IPS DF 19.7 (cell line): ENCODE measurements around the gene NSG1.
A peak's percentile ranks its signal among the peaks of the same experiment; 100 is the strongest.

ENCODE experiments used
- DNase-seq: peaks from one replicate; pipeline ENCODE4 v3.0.0-alpha.2; 2013; ENCODE audit warnings: low read depth, low spot score

Gene NSG1

DNA sequence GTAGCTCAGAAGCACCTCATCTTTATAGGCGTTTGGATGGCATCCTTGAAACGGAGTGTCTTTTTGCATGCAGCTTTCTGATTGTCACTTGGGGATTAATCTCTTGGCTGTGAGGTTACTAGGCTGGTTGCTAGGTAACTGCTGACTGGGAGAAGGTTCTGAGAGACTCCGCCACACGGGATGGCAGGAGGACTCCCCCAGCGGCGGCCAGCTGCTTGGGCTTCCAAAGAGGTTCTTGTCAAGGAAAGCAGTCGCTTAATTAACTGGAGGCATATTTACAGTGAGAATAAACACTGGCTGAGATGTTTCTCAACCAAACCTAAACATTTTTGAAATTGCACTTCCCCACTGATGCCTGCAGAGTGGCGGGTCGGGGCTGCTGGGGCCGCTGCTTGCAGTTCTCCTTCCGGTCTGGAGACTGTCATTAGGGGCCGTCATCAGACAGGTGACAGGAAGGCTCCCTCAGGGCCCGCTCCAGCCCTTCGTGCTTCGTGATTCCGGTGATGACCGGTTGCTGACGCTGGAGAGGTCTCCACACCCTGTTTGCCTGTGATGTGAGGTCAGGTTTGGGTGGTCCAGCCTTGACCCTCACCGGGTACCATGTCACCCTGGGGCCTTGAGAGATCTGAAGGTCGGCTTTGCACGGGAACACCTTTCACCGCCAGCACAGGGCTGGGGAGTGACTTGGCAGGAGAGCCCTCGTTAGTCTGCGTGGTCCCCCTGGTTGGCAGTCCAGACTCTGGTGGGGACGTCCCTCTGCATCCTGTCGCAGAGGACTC is 9.1 kb downstream of the NSG1 start:
- no peak for DNase-seq

DNA sequence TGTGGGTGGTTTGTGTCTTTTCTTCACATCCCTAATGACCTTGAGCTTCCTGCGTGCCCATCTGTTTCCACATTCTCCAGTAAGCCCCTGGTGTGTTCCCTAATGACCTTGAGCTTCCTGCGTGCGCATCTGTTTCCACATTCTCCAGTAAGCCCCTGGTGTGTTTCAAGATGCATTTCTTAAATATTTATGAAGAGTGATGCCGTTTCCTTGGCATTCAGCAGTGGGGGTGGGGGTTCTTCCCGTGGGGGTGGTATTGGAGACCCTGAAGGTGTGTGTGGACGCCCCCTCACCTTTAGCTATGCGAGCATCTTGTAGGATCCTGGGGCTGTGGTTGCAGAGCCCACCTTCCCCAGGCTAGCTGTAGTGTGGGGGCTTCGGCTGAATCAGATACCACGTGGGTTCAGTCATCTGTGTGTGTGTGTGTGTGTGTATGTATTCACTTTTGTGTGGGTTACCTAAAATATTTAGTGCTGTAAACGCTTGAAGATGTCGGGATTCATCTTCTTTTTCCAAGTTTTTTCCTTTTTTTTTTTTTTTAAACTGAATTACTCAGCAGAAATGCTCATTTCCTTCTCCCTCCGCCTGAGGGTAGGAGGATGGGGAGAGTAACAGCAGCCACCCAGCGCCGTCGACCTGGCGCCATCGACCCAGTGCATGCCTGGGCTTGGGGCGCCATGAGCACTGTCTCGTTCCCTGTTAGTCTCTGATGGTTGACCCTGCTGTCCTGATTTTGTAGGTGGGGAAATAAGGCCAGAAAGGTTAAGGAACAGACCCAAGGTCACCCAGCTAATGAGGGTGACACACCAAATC is 9.9 kb downstream of the NSG1 start:
- peak; percentile 71 for DNase-seq

- DNase-seq, result no peak
Observed at GRCh38 chr4:4397441-4397819, 10.5 kb downstream of the NSG1 start.

DNA sequence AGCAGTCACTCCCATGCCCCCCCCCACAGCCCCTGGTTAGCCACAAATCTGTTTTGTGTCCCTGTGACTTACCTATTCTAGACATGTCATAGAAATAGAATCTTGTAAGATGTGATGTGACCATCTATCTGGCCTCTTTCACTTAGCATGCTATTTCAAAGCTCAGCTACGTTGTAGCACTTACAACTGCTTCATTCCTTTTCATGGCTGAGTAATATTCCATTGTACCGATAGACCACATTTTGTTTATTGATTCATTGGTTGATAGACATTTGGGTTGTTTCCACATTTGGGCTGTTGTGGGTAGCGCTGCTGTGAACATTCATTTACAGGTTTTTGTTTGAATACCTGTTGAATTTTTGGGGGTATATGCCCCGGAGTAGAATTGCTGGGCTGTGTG is 11.5 kb downstream of the NSG1 start:
- no peak for DNase-seq

GRCh38 chr4:4401036-4401435 is 14.1 kb downstream of the NSG1 start:
- no peak for DNase-seq

- DNase-seq, result no peak
Observed at GRCh38 chr4:4402966-4403365, 16.1 kb downstream of the NSG1 start.

GRCh38 chr4:4405358-4405962 is 18.6 kb downstream of the NSG1 start:
- DNase-seq, result no peak

DNA sequence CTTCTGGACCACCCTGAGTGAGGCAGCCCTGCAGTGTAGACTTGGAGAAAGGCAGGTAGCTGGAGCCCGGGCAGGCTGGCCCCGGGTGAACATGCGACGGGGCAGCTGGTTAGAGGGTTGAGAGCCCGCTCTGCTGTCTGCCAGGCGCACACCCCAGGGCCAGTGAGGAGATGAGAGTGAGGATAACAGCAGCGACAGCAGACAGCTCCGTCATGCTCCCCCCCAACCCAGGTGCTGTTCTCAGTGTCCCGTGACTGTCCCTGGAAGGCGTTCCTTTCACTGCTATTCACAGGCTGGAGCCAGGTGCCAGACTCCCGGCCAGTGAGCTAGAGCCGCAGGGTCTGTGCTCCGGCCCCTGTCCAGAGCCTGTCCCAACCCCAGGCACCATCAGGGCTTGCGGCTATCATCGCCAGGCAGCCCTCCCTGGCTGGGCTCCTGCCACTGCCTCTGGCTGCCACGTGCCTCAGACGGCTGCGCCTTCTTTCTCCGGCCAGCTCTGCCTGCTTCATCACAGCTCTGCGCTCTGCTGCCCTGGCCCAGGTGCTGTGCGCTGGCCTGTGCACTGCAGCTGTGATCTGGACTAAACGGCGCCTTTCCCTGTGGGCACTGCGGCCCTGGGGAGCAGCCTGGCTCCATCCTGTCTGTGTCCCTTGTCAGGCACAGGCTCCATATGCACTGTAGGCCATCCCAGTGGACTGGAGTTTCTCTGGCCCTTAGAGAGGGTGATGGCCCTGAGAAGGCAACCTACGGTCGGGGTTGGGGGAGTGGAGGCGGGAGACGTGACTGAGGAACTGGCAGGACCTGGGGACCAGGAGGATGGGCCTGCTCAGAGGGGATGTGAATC is 19.8 kb downstream of the NSG1 start:
- no peak for DNase-seq

DNA sequence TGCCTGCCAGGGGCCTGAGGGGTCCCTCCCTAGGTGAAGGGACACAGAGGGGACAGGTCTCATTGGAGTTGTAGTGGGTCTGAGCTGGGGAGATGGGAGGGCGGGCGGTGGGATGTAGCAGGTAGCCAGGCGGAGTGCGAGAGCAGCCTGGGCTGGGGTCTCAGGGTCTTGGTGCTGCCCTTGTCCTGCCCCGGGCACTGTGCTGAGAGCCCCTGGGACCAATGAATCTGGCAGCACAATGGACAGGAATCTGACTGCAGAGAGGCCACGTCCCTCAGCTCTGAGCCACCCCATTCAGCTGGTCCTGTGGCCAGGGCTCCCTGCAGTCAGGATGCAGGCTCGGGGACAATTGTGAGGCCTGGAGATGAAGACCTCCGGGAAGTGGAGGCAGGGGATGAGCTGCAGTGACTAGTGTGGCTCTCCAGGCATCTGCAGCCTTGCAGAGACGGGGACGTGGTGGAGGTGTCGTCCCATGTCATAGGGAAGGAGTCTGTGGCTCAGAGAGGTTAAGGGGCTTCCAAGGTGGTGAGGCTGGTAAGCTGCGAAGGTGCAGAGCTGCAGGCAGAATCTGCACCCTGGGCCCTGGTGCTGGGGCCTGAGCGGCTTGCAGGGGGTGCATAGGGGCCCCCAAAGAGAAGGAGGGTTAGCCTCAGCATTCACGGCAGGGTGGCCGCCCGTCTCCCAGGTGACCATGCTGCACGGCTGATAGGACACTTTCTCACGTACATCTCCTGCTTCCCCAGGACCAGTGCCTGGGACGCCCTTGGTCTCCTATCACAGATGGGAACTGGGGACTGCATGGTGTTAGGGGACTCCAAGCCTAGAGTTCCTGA is 20.6 kb downstream of the NSG1 start:
- no peak for DNase-seq

DNA sequence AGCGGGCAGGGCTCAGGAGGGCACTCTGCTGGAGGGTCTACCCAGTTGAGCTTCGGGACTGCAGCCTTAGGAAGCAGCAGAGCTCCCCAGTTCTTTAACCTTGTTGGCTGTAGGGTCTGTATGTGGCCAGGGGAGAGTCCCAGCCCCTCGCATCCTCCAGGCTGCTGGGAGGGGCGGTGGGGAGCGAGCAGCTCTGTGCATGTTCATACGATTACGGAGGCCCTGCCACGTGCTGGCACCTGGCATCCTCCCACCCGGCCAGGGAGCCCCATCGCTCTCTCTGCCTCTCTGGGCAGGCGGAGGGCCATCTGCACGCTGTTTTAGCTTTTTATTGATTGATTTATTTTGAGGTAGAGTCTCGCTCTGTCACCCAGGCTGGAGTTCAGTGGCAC is 21.2 kb downstream of the NSG1 start:
- DNase-seq, result no peak

DNA sequence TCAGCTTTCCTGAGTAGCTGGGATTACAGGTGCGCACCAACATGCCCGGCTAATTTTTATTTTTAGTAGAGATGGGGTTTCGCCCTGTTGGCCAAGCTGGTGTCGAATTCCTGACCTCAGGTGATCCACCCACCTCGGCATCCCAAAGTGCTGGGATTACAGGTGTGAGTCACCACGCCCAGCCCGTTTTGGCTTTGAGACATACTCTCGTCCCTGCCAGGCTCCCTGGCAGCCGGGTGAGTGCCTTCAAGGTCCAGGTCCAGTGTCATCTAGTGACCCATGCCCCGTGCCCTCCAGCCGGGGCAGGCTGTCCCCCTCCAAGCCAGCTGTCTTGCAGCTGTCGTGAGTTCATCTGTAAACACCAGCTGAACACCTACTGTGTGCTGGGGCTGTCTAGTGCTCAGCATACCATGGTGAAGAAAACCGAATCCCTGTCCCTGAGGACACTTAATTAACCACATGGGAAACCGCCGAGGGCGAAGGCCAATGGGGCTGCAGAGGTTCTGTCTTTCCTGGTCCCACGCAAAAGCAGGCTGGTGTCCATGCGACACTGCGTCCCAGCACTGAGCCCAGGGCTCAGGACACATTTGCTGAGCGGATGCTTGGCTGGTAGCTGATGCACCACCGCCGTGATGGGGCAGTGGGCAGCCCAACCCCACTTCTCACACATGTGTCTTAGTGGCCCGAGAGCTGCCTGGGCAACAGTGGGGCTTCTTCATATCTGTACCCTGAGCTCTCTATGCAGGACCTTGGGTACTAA is 21.9 kb downstream of the NSG1 start:
- no peak for DNase-seq

DNA sequence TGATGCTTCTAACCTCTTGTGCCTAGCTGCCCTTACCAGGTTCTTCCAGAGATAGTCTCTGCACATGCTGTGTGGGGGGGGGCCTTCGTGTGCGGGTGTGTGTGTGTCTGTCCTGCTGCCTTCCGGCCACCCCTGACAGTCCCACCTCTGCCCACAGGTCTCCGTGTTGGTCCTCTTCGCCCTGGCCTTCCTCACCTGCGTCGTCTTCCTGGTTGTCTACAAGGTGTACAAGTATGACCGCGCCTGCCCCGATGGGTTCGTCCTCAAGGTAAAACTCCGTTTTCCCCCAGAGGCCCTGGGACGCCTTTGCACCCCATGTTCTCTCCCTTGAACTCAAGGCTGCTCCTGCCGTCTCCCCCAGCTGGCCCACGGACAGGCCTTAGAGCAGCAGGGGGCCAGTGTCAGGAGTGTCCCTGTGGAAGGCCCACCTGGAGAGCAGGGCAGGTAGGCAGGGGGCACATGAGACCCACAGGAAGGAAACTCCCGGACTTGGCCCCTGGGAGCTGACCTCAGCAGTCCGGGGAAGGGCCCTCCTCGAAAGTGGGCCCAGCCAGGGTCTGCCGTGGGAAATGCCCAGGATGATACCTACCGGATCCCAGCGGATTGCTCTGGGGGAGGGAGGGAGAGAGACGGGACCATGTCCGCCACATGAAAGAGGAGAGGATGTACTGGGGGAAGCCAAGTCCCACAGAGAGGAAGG is 22.7 kb downstream of the NSG1 start:
- no peak for DNase-seq

GRCh38 chr4:4410271-4410670 is 23.4 kb downstream of the NSG1 start:
- DNase-seq, result no peak

GRCh38 chr4:4411906-4412305 is 25.0 kb downstream of the NSG1 start:
- no peak for DNase-seq

DNA sequence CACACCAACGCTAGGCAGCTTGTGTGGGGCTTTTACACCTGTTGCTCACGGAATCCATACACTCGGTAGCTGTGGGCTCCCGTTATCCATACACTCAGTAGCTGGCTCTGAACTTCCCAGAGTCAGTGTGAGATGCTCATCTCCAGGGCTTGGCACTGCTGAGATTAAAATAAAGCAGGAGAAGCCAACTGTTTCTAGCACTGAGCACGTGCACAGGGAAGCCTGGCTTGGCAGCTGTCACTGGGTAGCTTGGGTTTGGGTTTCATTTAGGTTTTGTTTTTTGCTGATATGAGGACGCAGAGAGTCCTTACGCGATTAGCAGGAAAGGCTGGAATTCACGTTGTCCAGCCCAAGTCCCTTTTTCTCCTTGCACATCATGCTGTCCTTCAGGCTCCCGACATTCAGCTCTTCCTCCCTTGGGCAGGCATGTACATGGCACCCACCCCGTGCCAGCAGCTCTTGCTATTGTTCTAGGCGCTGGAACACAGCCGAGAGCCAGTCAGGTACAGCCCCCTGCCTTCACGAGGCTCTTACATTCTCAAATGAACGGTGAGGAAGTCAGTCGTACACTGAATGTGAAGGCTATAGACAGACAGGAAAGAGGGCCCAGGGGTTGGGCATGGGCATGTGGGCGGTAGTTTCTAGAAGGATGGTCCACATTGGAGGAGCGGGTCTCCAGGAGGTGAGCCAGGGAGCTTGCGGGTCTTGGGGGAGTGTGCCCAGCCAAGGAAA is 25.9 kb downstream of the NSG1 start:
- DNase-seq, result no peak

- DNase-seq, result no peak
Observed at GRCh38 chr4:4413373-4413725, 26.4 kb downstream of the NSG1 start.

DNA sequence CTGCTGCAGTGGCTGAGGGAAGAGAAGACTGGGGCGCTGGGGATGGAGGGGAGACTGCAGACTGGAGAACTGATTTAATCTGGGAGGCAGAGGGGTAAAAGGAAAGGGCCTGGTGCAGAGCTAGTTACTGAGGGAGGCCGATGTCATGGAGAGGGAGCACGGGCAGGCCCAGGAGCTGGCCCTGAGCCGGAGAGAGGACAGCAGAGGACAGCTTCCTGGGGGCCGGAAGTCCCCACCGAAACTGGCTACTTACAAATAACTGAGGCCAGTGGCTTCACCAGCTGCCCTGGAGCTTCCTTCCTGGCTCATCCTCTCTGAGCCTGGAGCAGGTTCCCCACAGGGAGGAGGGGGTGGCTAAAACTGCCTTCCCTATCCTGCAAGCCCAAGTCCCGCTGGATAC is 26.9 kb downstream of the NSG1 start:
- no peak for DNase-seq

GRCh38 chr4:4415107-4415805 is 28.4 kb downstream of the NSG1 start:
- DNase-seq, result no peak
